Measurements from ENCODE around the gene YEATS2. TPM values are rescaled to one million over a fixed set of nuclear protein-coding genes. Genes with fewer than 3 reads are reported as not detected.

YEATS2 gene
- polyA plus RNA-seq, 1 experiment = 35.5 TPM

DNA sequence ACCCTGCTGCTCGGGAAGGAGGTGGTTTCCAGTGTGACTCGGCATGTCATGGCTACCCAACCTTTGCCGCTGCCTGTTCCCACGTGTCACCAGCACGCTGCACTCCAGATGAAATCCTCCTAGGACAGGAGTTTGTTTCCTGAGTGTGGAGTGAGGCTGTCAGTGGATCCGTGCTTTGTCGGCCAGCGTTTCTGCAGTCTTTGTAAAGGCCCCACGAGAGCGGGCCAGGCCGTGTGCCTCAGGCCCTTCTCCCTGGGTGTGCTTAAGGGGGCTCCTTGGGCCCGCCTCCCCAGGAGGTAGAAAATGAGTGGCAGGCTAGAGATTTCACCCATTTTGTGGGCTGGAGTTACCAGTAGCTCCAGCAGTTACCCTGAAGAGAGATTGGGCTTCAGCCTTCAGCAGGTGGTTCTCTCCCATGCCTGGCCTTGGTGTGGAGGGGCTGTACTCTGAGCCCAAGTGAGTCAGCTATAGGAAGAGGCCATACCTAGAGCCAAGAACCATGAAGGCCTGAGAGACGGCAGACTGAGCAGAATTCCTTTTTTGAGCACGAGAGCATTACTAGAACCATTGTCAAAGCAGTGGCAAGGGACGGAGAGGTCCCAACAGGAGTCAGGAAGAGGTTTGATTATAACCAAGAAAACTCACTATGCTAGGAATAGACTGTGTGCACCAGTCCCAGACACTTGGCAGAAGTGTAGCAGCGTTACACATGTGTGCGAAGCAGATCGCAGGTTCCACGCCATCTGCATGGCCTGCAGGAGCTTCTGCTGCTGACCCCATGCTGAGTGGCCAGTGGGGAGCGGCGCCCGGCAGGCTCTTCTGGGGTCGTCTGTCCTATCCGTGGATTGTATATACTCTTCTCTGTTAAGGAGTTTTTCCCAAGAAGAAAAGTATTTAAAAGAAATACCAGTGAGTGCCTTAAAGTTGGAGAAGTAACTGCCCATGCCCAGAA lies 113.3 kb downstream of the YEATS2 start:
- H3K27me3 ChIP-seq (ENCODE audit: control insufficient read depth, insufficient read depth, low read length) = no peaks in the 10 kb centered on the region
- DNase-seq (ENCODE audit: low read depth) = no peak
- TF ChIP-seq, protein P1, sequence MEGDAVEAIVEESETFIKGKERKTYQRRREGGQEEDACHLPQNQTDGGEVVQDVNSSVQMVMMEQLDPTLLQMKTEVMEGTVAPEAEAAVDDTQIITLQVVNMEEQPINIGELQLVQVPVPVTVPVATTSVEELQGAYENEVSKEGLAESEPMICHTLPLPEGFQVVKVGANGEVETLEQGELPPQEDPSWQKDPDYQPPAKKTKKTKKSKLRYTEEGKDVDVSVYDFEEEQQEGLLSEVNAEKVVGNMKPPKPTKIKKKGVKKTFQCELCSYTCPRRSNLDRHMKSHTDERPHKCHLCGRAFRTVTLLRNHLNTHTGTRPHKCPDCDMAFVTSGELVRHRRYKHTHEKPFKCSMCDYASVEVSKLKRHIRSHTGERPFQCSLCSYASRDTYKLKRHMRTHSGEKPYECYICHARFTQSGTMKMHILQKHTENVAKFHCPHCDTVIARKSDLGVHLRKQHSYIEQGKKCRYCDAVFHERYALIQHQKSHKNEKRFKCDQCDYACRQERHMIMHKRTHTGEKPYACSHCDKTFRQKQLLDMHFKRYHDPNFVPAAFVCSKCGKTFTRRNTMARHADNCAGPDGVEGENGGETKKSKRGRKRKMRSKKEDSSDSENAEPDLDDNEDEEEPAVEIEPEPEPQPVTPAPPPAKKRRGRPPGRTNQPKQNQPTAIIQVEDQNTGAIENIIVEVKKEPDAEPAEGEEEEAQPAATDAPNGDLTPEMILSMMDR (IDR thresholded peaks at IDR 0.05; ENCODE audit: insufficient read depth, low read depth, low read length) = no peak
- POLR2A ChIA-PET = no interaction called here
- no peak overlapping the region for H3K4me3 ChIP-seq (ENCODE audit: low read depth, low read length)
- CTCF ChIA-PET = no interaction called here
- peaks cover 29% of the 10 kb centered on the region for H3K36me3 ChIP-seq (ENCODE audit: control insufficient read depth, insufficient read depth, low read length)

DNA sequence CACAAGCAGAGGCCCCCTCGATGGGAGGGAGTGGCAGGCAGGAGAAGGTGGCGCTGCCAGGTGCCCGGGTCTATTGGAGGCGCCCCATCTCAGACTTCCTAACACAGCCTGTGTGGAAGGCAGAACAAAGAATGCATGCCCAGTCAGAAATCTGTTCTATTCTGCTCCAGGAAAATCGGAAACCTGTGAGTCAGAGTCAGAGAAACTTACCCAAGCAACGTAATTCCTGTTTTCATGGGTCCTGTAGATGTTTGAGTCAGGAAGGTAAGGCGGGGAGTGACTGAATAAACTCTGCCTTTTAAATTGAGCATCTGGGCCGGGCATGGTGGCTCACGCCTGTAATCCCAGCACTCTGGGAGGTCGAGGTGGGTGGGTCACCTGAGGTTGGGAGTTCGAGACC lies 114.0 kb downstream of the YEATS2 start:
- H3K36me3 ChIP-seq (ENCODE audit: control insufficient read depth, insufficient read depth, low read length) = peaks cover 29% of the 10 kb centered on the region
- no peak for DNase-seq (ENCODE audit: low read depth)
- TF ChIP-seq, protein P1 (IDR thresholded peaks at IDR 0.05; ENCODE audit: insufficient read depth, low read depth, low read length) = no peak
- ChIA-PET POLR2A (no interaction called here), CTCF (no interaction called here)
- no peak overlapping the region for H3K4me3 ChIP-seq (ENCODE audit: low read depth, low read length)
- no peaks in the 10 kb centered on the region for H3K27me3 ChIP-seq (ENCODE audit: control insufficient read depth, insufficient read depth, low read length)

DNA sequence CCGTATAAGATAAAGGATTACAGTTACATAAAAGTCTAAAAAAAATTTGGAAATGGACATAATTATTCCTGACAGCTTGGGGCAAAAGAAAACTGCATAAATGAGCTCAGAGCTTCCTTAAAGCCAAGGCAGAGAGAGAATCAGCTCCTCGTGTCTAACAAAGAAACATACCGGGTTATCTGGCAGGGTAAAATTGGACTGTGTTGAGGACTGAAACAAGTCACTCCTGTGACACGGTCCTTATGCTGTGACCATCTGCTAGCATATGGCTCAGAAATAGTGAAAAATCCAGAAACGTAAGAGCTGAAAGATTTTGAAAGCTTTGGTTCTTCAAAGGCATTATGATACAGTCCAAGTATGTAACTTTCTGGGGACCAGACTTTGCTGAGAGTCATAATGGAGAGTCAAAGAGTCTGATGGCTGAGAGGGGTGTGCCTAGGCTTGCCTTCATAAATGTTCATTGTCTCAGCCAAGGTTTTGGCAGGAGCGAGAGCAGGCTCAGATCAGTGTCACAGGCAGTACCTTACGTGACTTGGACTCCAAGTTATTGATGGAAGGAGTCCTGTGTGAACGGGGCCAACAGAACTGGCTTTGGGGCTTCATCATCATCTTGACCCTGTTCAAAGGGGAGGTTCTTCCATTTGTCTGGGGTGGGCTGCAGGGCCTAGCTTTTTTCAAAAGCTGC lies 115.3 kb downstream of the YEATS2 start:
- DNase-seq (ENCODE audit: low read depth) = no peak
- H3K36me3 ChIP-seq (ENCODE audit: control insufficient read depth, insufficient read depth, low read length) = peaks cover 20% of the 10 kb centered on the region
- TF ChIP-seq, protein P1 (IDR thresholded peaks at IDR 0.05; ENCODE audit: insufficient read depth, low read depth, low read length) = no peak
- no peaks in the 10 kb centered on the region for H3K27me3 ChIP-seq (ENCODE audit: control insufficient read depth, insufficient read depth, low read length)
- ChIA-PET CTCF (interaction anchor here (0.8 kb wide), 1 partner anchor 13 kb away, joined by 3 read pairs; no protein-coding TSS in a partner anchor), POLR2A (no interaction called here)
- H3K4me3 ChIP-seq (ENCODE audit: low read depth, low read length) = no peak overlapping the region

DNA sequence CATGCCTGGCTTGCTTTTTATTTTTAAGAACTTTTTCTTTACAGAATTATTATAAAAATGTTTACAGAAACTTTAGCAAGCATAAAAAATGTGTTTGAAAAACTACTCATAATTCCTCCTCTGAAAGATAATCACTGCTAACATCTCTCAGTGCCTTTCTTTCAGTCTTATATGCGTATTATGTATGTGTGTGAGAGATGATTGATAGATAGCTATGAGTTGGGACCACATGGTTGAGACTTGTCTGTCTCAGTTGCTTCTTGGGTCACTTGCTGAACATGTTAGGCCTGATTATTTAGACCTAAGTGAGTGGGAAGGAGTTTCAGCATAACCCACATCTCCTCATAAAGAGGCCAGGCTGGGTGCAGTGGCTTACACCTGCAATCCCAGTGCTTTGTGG lies 116.6 kb downstream of the YEATS2 start:
- DNase-seq (ENCODE audit: low read depth) = no peak
- H3K36me3 ChIP-seq (ENCODE audit: control insufficient read depth, insufficient read depth, low read length) = peaks cover 17% of the 10 kb centered on the region
- ChIA-PET POLR2A (interaction anchor here (0.6 kb wide), 1 partner anchor 19 kb away, joined by 9 read pairs; no protein-coding TSS in a partner anchor), CTCF (no interaction called here)
- no peaks in the 10 kb centered on the region for H3K27me3 ChIP-seq (ENCODE audit: control insufficient read depth, insufficient read depth, low read length)
- no peak overlapping the region for H3K4me3 ChIP-seq (ENCODE audit: low read depth, low read length)
- TF ChIP-seq, protein P1 (IDR thresholded peaks at IDR 0.05; ENCODE audit: insufficient read depth, low read depth, low read length) = no peak

DNA sequence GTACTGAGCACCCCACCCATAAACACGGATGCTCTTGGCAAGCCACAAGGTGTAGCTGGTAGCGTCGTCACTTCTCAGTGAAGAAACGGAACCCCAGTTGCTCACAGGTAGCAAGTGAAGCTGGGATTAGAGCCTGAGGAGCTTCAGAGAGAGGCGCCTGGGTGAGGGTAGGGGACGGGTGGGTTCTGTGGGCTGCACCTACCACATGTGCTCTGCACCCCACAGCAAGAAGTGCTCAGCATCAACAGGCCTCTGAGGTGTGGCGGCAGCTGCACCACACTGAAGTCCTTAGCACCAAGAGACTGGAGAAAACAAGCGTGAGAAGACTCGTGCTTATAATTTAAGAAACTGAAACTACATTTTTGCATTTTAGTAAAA lies 118.0 kb downstream of the YEATS2 start:
- H3K36me3 ChIP-seq (ENCODE audit: control insufficient read depth, insufficient read depth, low read length) = peaks cover 13% of the 10 kb centered on the region
- POLR2A ChIA-PET = no interaction called here
- CTCF ChIA-PET = interaction anchor here (2.5 kb wide), 1 partner anchor 69 kb away, joined by 7 read pairs; the partner anchor contains the start of gene PARL
- TF ChIP-seq, protein P1 (IDR thresholded peaks at IDR 0.05; ENCODE audit: insufficient read depth, low read depth, low read length) = no peak
- H3K4me3 ChIP-seq (ENCODE audit: low read depth, low read length) = no peak overlapping the region
- no peak for DNase-seq (ENCODE audit: low read depth)
- H3K27me3 ChIP-seq (ENCODE audit: control insufficient read depth, insufficient read depth, low read length) = no peaks in the 10 kb centered on the region

All from BJ (cell line).